Parathyroid adenoma (tissue), 2 donors: ENCODE data around the gene PPP1R7.

Experiments used
- H2AFZ ChIP-seq: fragments of 300-600 bp; sonication (generic); one replicate; pipeline ENCODE4 v1.7.0; 2017; ENCODE audit warnings: antibody characterized with exemption, mild to moderate bottlenecking
- H3K27ac ChIP-seq: fragments of 300-600 bp; sonication (generic); one replicate; pipeline ENCODE4 v1.7.0; 2017
- H3K27me3 ChIP-seq: fragments of 300-600 bp; sonication (generic); one replicate; pipeline ENCODE4 v1.7.0; 2017; ENCODE audit warnings: low read length; ENCODE audit not compliant: control insufficient read depth, insufficient read depth
- H3K36me3 ChIP-seq: fragments of 300-600 bp; sonication (generic); one replicate; pipeline ENCODE4 v1.7.0; 2017; ENCODE audit warnings: low read length; ENCODE audit not compliant: control insufficient read depth, insufficient read depth
- H3K4me1 ChIP-seq: fragments of 300-600 bp; sonication (generic); one replicate; pipeline ENCODE4 v1.7.0; 2017; ENCODE audit warnings: control low read depth
- H3K4me2 ChIP-seq: fragments of 300-600 bp; sonication (generic); one replicate; pipeline ENCODE4 v1.7.0; 2017; ENCODE audit warnings: low read length
- H3K4me3 ChIP-seq: fragments of 300-600 bp; sonication (generic); one replicate; pipeline ENCODE4 v1.7.0; 2017; ENCODE audit warnings: low read depth, low read length
- H3K79me2 ChIP-seq: fragments of 300-600 bp; sonication (generic); one replicate; pipeline ENCODE4 v1.7.0; 2017; ENCODE audit warnings: control low read depth
- H3K9ac ChIP-seq: fragments of 300-600 bp; sonication (generic); one replicate; pipeline ENCODE4 v1.7.0; 2017; ENCODE audit warnings: mild to moderate bottlenecking
- H3K9me3 ChIP-seq: fragments of 300-600 bp; sonication (generic); one replicate; pipeline ENCODE4 v1.7.0; 2017; ENCODE audit warnings: low read length; ENCODE audit not compliant: control insufficient read depth
- CTCF ChIP-seq: fragments of 300-600 bp; sonication (generic); IDR thresholded peaks from one replicate; pipeline ENCODE4 v1.7.0; 2017; ENCODE audit warnings: antibody characterized with exemption, mild to moderate bottlenecking
- donor health status: primary hyperparathyroidism.

The PPP1R7 gene

DNA sequence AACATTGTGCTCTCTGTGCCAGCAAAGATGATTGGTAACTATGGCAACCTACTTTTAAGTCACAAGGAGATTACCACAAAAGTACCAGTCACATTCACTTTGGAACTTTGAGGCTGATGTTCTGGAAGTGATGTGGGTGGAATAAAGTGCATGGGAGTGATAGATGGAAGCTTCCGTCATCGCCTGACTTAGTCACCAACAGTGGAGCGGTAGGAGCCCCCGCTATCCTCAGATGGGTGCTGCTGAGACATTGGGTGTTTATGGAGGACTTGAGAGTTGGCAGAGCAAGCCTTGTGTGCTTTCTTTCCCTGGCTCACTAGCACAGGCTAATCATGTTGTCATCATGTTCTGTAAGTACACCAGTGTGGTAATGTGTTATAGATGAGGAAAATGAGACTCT lies 4.6 kb downstream of the PPP1R7 start:
- Histone ChIP-seq H3K79me2 (no peaks in the 10 kb centered on the region), H3K4me3 (no peak overlapping the region), H3K9ac (no peak overlapping the region), H3K36me3 (no peaks in the 10 kb centered on the region), H3K27me3 (no peaks in the 10 kb centered on the region), H3K27ac (no peak overlapping the region), H3K4me1 (peaks cover 10% of the 10 kb centered on the region), H2AFZ (no peak overlapping the region), H3K9me3 (no peaks in the 10 kb centered on the region), H3K4me2 (no peak overlapping the region)
- no peak for TF ChIP-seq CTCF

- no peaks in the 10 kb centered on the region for H3K79me2 ChIP-seq
- H3K4me1 ChIP-seq: peaks cover 9% of the 10 kb centered on the region
- no peak overlapping the region for H2AFZ ChIP-seq
- no peak overlapping the region for H3K4me2 ChIP-seq
- no peaks in the 10 kb centered on the region for H3K27me3 ChIP-seq
- H3K9ac ChIP-seq: no peak overlapping the region
- TF ChIP-seq CTCF: no peak
- H3K36me3 ChIP-seq: no peaks in the 10 kb centered on the region
- H3K27ac ChIP-seq: no peak overlapping the region
- no peaks in the 10 kb centered on the region for H3K9me3 ChIP-seq
- no peak overlapping the region for H3K4me3 ChIP-seq
Observed at GRCh38 chr2:241155936-241156335, 5.7 kb downstream of the PPP1R7 start.

GRCh38 chr2:241156971-241157441 lies 6.7 kb downstream of the PPP1R7 start:
- Histone ChIP-seq H3K79me2 (no peaks in the 10 kb centered on the region), H3K4me3 (no peak overlapping the region), H3K27ac (no peak overlapping the region), H3K9me3 (no peaks in the 10 kb centered on the region), H3K36me3 (no peaks in the 10 kb centered on the region), H2AFZ (no peak overlapping the region), H3K27me3 (no peaks in the 10 kb centered on the region), H3K4me2 (no peak overlapping the region), H3K9ac (no peak overlapping the region), H3K4me1 (peaks cover 4% of the 10 kb centered on the region)
- TF ChIP-seq CTCF: no peak

GRCh38 chr2:241157841-241158545 lies 7.7 kb downstream of the PPP1R7 start:
- Histone ChIP-seq H3K4me2 (no peak overlapping the region), H3K4me3 (no peak overlapping the region), H3K4me1 (peaks cover 4% of the 10 kb centered on the region), H3K36me3 (no peaks in the 10 kb centered on the region), H3K27ac (no peak overlapping the region), H3K9me3 (no peaks in the 10 kb centered on the region), H3K9ac (no peak overlapping the region), H3K27me3 (no peaks in the 10 kb centered on the region), H2AFZ (no peak overlapping the region), H3K79me2 (no peaks in the 10 kb centered on the region)
- no peak for TF ChIP-seq CTCF

DNA sequence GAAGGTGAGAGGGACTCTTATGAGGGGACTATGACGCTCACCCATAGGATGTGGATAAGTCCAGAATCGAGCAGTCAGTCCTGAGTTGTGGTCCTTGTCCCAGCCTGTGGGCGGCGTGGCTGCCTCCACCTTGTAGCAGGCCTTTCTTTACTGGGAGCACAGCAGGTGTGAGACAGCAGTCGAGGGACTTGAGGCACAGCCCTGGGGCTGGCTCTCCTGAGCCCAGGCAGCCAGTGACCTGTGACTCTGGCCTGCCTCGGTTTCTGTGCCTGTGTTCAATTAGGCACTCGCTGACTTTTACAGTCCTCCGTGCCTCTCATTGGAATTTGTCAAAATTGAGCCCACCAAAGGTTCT lies 8.3 kb downstream of the PPP1R7 start:
- H2AFZ ChIP-seq: no peak overlapping the region

More for the DNA sequence above, 8.3 kb downstream of the PPP1R7 start:
- H3K36me3 ChIP-seq: no peaks in the 10 kb centered on the region
- no peaks in the 10 kb centered on the region for H3K27me3 ChIP-seq
- no peak overlapping the region for H3K4me2 ChIP-seq
- no peak for TF ChIP-seq CTCF
- H3K9me3 ChIP-seq: no peaks in the 10 kb centered on the region
- no peak overlapping the region for H3K4me3 ChIP-seq
- no peaks in the 10 kb centered on the region for H3K79me2 ChIP-seq
- peaks cover 4% of the 10 kb centered on the region for H3K4me1 ChIP-seq
- no peak overlapping the region for H3K9ac ChIP-seq
- H3K27ac ChIP-seq: no peak overlapping the region
